HG03060 (cell line): ENCODE data around the gene POU6F2.

Experiments used
- ATAC-seq: cut with Tn5 transposase; IDR thresholded peaks from one replicate; pipeline ENCODE4 v1.9.1; 2021; ENCODE audit warnings: low read depth, moderate number of reproducible peaks; ENCODE audit not compliant: unreplicated experiment

The POU6F2 gene

GRCh38 chr7:39414224-39415035, 436.7 kb downstream of the POU6F2 start:
- peak; percentile 70 for ATAC-seq

GRCh38 chr7:39415091-39415787, 437.5 kb downstream of the POU6F2 start:
- no peak for ATAC-seq

- no peak for ATAC-seq
Measured at GRCh38 chr7:39416866-39417265, 439.2 kb downstream of the POU6F2 start.

- ATAC-seq: no peak
Measured at GRCh38 chr7:39417642-39418041, 439.9 kb downstream of the POU6F2 start.

GRCh38 chr7:39421251-39421650, 443.5 kb downstream of the POU6F2 start:
- ATAC-seq: no peak

- no peak for ATAC-seq
Measured at GRCh38 chr7:39421661-39422060, 444.0 kb downstream of the POU6F2 start.

- no peak for ATAC-seq
Measured at GRCh38 chr7:39428221-39428620, 450.5 kb downstream of the POU6F2 start.

- ATAC-seq: no peak
Measured at GRCh38 chr7:39429421-39429820, 451.7 kb downstream of the POU6F2 start.

GRCh38 chr7:39430441-39430840, 452.7 kb downstream of the POU6F2 start:
- no peak for ATAC-seq

GRCh38 chr7:39430909-39431641, 453.4 kb downstream of the POU6F2 start:
- no peak for ATAC-seq

- ATAC-seq: no peak
Measured at GRCh38 chr7:39432368-39432767, 454.7 kb downstream of the POU6F2 start.

GRCh38 chr7:39432807-39433416, 455.2 kb downstream of the POU6F2 start:
- ATAC-seq: no peak

- no peak for ATAC-seq
Measured at GRCh38 chr7:39433550-39433949, 455.8 kb downstream of the POU6F2 start.

- no peak for ATAC-seq
Measured at GRCh38 chr7:39434012-39434411, 456.3 kb downstream of the POU6F2 start.

- no peak for ATAC-seq
Measured at GRCh38 chr7:39446546-39446945, 468.8 kb downstream of the POU6F2 start.

GRCh38 chr7:39451901-39452300, 474.2 kb downstream of the POU6F2 start:
- ATAC-seq: no peak

GRCh38 chr7:39453743-39454355, 476.1 kb downstream of the POU6F2 start:
- no peak for ATAC-seq

- no peak for ATAC-seq
Measured at GRCh38 chr7:39458061-39458745, 480.5 kb downstream of the POU6F2 start.

- no peak for ATAC-seq
Measured at GRCh38 chr7:39459636-39460035, 481.9 kb downstream of the POU6F2 start.

GRCh38 chr7:39460486-39460885, 482.8 kb downstream of the POU6F2 start:
- no peak for ATAC-seq
